HepG2 (cell line): Measurements from ENCODE around the gene RAD21L1. TPM values are rescaled to one million over a fixed set of nuclear protein-coding genes. Genes with fewer than 3 reads are reported as not detected.

Source experiments
- ATAC-seq: fragments of 200-7000 bp; cut with Tn5 transposase; 3 replicates; pipeline ENCODE4 v1.9.1; 2020; ENCODE audit warnings: mild to moderate bottlenecking, moderate library complexity
- BruUV-seq: library from RNA; stranded (reverse); fragments of 400-500 nt; replicated peaks from 2 replicates; lab custom pipeline; 2021; lab: Mats Ljungman, UMichigan
- CTCF ChIA-PET: fragments of 300-600 bp; formaldehyde crosslinking; extraction: SDS; loops from one replicate; lab custom pipeline; 2021; ENCODE audit warnings: low total read pairs, inconsistent platforms, low intra/inter-chr PET ratio; lab: Yijun Ruan, JAX
- POLR2A ChIA-PET: fragments of 350-600 bp; sonication (Branson Sonifier 250); formaldehyde crosslinking; loops from one replicate; lab custom pipeline; 2020; ENCODE audit warnings: antibody characterized with exemption, inconsistent platforms; lab: Yijun Ruan, JAX
- DNase-seq: peaks from one replicate; pipeline ENCODE4 v3.0.0-alpha.2; 2015; ENCODE audit warnings: low spot score
- FAIRE-seq: peaks from 3 replicates; lab custom pipeline; 2011; peaks lifted over from hg19 to GRCh38; lab: Jason Lieb, UNC
- H2AFZ ChIP-seq: one replicate; pipeline ENCODE4 v1.6.1; 2011; ENCODE audit warnings: low read length, inconsistent platforms
- H3K27ac ChIP-seq: fragments of 300-600 bp; 3 replicates; pipeline ENCODE4 v1.8.0; 2011; ENCODE audit warnings: mixed run types, mild to moderate bottlenecking, mixed read lengths, low read length, inconsistent platforms; ENCODE audit not compliant: insufficient read depth; ENCODE audit errors: extremely low read length
- H3K27me3 ChIP-seq, 2 experiments: fragments of 200-600 bp in 1 of 2; 2 replicates in 1 of 2; 3 replicates in 1 of 2; pipeline versions ENCODE4 v1.6.0 to v1.8.0; 2011; ENCODE audit warnings: low read length in 2 of 2, mild to moderate bottlenecking in 2 of 2, moderate library complexity in 2 of 2, inconsistent platforms in 1 of 2; ENCODE audit not compliant: insufficient read depth in 2 of 2, control insufficient read depth in 1 of 2
- H3K36me3 ChIP-seq, 2 experiments: fragments of 200-600 bp in 1 of 2; replicated peaks in 1 of 2; 2 replicates in 1 of 2; 3 replicates in 1 of 2; pipeline versions ENCODE4 v1.5.1 to v1.8.0; 2011; ENCODE audit warnings: low read length in 2 of 2, inconsistent platforms in 1 of 2; ENCODE audit not compliant: insufficient read depth in 2 of 2, control insufficient read depth in 1 of 2
- H3K4me1 ChIP-seq: 2 replicates; pipeline ENCODE4 v1.5.1; 2012; ENCODE audit warnings: low read length, inconsistent platforms; ENCODE audit not compliant: insufficient read depth
- H3K4me2 ChIP-seq: 2 replicates; pipeline ENCODE4 v1.6.0; 2011; ENCODE audit warnings: low read depth, low read length, inconsistent platforms
- H3K4me3 ChIP-seq, 3 experiments: fragments of 200-600 bp in 1 of 3; sonication (generic), shearing (Covaris generic) in 1 of 3; replicated peaks in 1 of 3; 2 replicates each; pipeline ENCODE4 v1.5.1; 2011 to 2016; ENCODE audit warnings: low read length in 3 of 3, inconsistent platforms in 2 of 3, low read depth in 2 of 3, mild to moderate bottlenecking in 2 of 3, control low read depth in 1 of 3, mixed read lengths in 1 of 3; ENCODE audit not compliant: insufficient read depth in 1 of 3
- H3K79me2 ChIP-seq: one replicate; pipeline ENCODE4 v1.6.1; 2011; ENCODE audit warnings: low read length, inconsistent platforms; ENCODE audit not compliant: insufficient read depth
- H3K9ac ChIP-seq: 2 replicates; pipeline ENCODE4 v1.6.0; 2011; ENCODE audit warnings: mild to moderate bottlenecking, low read depth, low read length, inconsistent platforms; ENCODE audit not compliant: insufficient read depth
- H3K9me3 ChIP-seq: 2 replicates; pipeline ENCODE4 v1.5.1; 2012; ENCODE audit warnings: mild to moderate bottlenecking, low read length
- H4K20me1 ChIP-seq: 2 replicates; pipeline ENCODE4 v1.6.0; 2011; ENCODE audit warnings: inconsistent platforms, mild to moderate bottlenecking, low read length, moderate library complexity; ENCODE audit not compliant: insufficient read depth
- FOXJ3 ChIP-seq: sonication (generic); formaldehyde crosslinking; IDR thresholded peaks from 2 replicates; pipeline ENCODE4 v1.4.0; 2020; ENCODE audit warnings: missing genetic modification reagents, mild to moderate bottlenecking, borderline replicate concordance
- GABPB1 ChIP-seq: IDR thresholded peaks from 2 replicates; pipeline ENCODE4 v1.6.1; 2016; ENCODE audit warnings: mild to moderate bottlenecking, missing genetic modification reagents, moderate library complexity, missing compliant biosample characterization
- MXD4 ChIP-seq: IDR thresholded peaks from 2 replicates; pipeline ENCODE4 v1.6.1; 2016; ENCODE audit warnings: mild to moderate bottlenecking, missing biosample characterization, missing genetic modification reagents
- NAIF1 ChIP-seq: sonication (generic); formaldehyde crosslinking; IDR thresholded peaks from 2 replicates; pipeline ENCODE4 v1.5.0; 2020; ENCODE audit warnings: mild to moderate bottlenecking, missing genetic modification reagents, borderline replicate concordance
- PAWR ChIP-seq: sonication (generic); formaldehyde crosslinking; IDR thresholded peaks from 2 replicates; pipeline ENCODE4 v1.4.0; 2020; ENCODE audit warnings: missing genetic modification reagents, mild to moderate bottlenecking, borderline replicate concordance
- POGZ ChIP-seq: sonication (generic); formaldehyde crosslinking; IDR thresholded peaks from 2 replicates; pipeline ENCODE4 v1.4.0; 2020; ENCODE audit warnings: mild to moderate bottlenecking, missing genetic modification reagents
- SRF ChIP-seq: IDR thresholded peaks from 2 replicates; pipeline ENCODE4 v1.6.1; 2011; ENCODE audit warnings: mild to moderate bottlenecking, low read depth, low read length, moderate library complexity
- ZNF205 ChIP-seq: IDR thresholded peaks from 2 replicates; pipeline ENCODE4 v1.6.1; 2018; ENCODE audit warnings: missing biosample characterization, missing genetic modification reagents
- ZNF589 ChIP-seq: sonication (generic); formaldehyde crosslinking; conservative IDR thresholded peaks from 2 replicates; pipeline ENCODE4 v1.8.0; 2022; ENCODE audit warnings: mild to moderate bottlenecking, moderate library complexity, missing genetic modification reagents
- ZNF644 ChIP-seq: IDR thresholded peaks from 2 replicates; pipeline ENCODE4 v1.6.1; 2016; ENCODE audit warnings: low read depth
- ZNF652 ChIP-seq: IDR thresholded peaks from 2 replicates; pipeline ENCODE4 v1.6.1; 2016; ENCODE audit warnings: low read depth, borderline replicate concordance
- ZNF839 ChIP-seq: sonication (generic); formaldehyde crosslinking; IDR thresholded peaks from 2 replicates; pipeline ENCODE4 v1.4.0; 2020; ENCODE audit warnings: missing genetic modification reagents, mild to moderate bottlenecking, borderline replicate concordance
- WGBS: methylation state at CpG from one replicate; pipeline ENCODE4 v1.1.6; 2017; ENCODE audit warnings: low lambda C conversion rate; 5-methylcytosine and 5-hydroxymethylcytosine counted together
- in situ Hi-C: cut with HindIII; loops from 2 replicates; pipeline ENCODE4 v1.10.0; 2017; ENCODE audit warnings: low pct_unique_long_range_greater_than_20kb; ENCODE audit not compliant: extremely low pct_ligation_motif_present
- intact Hi-C: fragments of 100-400 bp; cut with micrococcal nuclease; formaldehyde crosslinking; loops from one replicate; pipeline ENCODE4 v1.10.0; 2022; ENCODE audit not compliant: unreplicated experiment
- polyA plus RNA-seq, 8 experiments: library from polyadenylated mRNA; depleted of rRNA in 3 of 8; stranded (reverse) in 7 of 8; unstranded in 1 of 8; fragments of >200 nt; fragmentation: Illumina TruSeq in 4 of 8; extraction: Trizol in 4 of 8; gene quantifications; 2 replicates each; pipeline versions ENCODE4 v1.2.1 to v1.2.3, GENCODE V29; 2011 to 2016; ENCODE audit warnings: low read depth in 4 of 8, missing spikeins in 1 of 8, mixed read lengths in 1 of 8; ENCODE audit not compliant: insufficient read depth in 1 of 8
- total RNA-seq, 5 experiments: library from RNA; depleted of rRNA; stranded (reverse); fragments of >200 nt; fragmentation: Illumina TruSeq; extraction: Trizol; gene quantifications; 2 replicates each; pipeline ENCODE4 v1.2.3, GENCODE V29; 2016; ENCODE audit warnings: low read depth in 1 of 5
- TF ChIP-seq, protein P1 (sequence below): sonication (generic); formaldehyde crosslinking; conservative IDR thresholded peaks from 2 replicates; pipeline ENCODE4 v1.5.0; 2020; ENCODE audit warnings: missing genetic modification reagents
- TF ChIP-seq, protein P2 (sequence below): sonication (generic); formaldehyde crosslinking; IDR thresholded peaks from 2 replicates; pipeline ENCODE4 v1.8.0; 2022; ENCODE audit warnings: missing genetic modification reagents, mild to moderate bottlenecking, inconsistent platforms, borderline replicate concordance
- TF ChIP-seq, protein P3 (sequence below): IDR thresholded peaks from 2 replicates; pipeline ENCODE4 v1.6.1; 2012; ENCODE audit warnings: low read length, improper control_type of control experiment
- TF ChIP-seq, protein P4 (sequence below): IDR thresholded peaks from 2 replicates; pipeline ENCODE4 v1.6.1; 2016; ENCODE audit warnings: control low read depth

RAD21L1 gene
- total and polyA plus RNA-seq, 2 of the 13 experiments (the other 11 are each of a cell fraction or from before 2014, with no cell fraction given), result not detected

DNA sequence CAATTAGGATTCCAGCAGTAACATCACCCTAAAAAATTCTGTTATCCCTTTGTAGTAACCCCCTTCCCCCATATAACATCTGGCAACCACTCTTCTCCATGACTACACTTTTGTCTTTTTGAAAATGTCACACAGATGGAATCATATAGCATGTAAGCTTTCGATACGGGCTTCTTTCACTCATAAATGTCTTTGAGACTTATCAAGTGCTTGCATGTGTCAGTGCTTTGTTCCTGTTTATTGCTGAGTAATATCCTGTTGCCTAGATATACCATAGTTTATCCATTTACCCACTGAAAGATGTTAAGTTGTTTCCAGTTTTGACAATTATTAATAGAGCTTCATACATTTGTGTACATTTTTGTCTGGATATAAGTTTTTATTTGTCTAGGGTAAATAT is 29.8 kb downstream of the RAD21L1 start (continued):
- TF ChIP-seq, protein P1, sequence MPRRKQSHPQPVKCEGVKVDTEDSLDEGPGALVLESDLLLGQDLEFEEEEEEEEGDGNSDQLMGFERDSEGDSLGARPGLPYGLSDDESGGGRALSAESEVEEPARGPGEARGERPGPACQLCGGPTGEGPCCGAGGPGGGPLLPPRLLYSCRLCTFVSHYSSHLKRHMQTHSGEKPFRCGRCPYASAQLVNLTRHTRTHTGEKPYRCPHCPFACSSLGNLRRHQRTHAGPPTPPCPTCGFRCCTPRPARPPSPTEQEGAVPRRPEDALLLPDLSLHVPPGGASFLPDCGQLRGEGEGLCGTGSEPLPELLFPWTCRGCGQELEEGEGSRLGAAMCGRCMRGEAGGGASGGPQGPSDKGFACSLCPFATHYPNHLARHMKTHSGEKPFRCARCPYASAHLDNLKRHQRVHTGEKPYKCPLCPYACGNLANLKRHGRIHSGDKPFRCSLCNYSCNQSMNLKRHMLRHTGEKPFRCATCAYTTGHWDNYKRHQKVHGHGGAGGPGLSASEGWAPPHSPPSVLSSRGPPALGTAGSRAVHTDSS (CRISPR knock-in tag), result no peak
- TF ChIP-seq POGZ (no peak), ZNF839 (CRISPR knock-in tag) (no peak), MXD4 (no peak), SRF (no peak)

DNA sequence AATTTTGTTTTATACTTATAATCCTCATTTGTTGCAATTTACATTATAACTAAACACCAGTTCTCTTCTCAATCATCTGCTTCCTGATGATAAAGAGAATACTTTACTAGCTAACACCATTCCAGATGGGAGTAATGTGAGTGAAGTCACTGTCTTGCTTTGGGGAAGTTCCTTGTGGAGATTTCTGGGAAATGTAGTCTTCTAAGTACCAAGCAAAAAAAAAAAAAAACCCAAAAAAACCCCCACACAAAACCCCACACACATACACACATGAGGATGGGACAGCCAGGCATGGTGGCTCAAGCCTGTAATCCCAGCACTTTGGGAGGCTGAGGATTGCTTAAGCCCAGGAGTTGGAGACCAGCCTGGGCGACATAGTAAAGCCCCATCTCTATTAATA is 38.0 kb downstream of the RAD21L1 start:
- in situ Hi-C loops (no loop called here), intact Hi-C loops (no loop called here)
- Histone ChIP-seq H3K9ac (no peak overlapping the region), H3K4me2 (no peak overlapping the region), H3K9me3 (no peaks in the 10 kb centered on the region), H3K27me3 (peaks cover 15 to 44% of the 10 kb centered on the region in 2 experiments), H3K4me1 (no peaks in the 10 kb centered on the region; the same call in 1 of the 2 replicates), H3K79me2 (no peaks in the 10 kb centered on the region), H3K27ac (no peak overlapping the region), H2AFZ (no peak overlapping the region), H3K36me3 (no peaks in the 10 kb centered on the region), H4K20me1 (no peaks in the 10 kb centered on the region), H3K4me3 (no peak overlapping the region)
- BruUV-seq, result no TSS peak
- FAIRE-seq (no peak), ATAC-seq (no peak), DNase-seq (no peak)
- CTCF ChIA-PET, result no interaction called here
- POLR2A ChIA-PET, result no interaction called here
- WGBS, result 0% methylated on average over 1 of the region's 1 CpG
- no peak for TF ChIP-seq ZNF589 (CRISPR knock-in tag)
- TF ChIP-seq, protein P2, sequence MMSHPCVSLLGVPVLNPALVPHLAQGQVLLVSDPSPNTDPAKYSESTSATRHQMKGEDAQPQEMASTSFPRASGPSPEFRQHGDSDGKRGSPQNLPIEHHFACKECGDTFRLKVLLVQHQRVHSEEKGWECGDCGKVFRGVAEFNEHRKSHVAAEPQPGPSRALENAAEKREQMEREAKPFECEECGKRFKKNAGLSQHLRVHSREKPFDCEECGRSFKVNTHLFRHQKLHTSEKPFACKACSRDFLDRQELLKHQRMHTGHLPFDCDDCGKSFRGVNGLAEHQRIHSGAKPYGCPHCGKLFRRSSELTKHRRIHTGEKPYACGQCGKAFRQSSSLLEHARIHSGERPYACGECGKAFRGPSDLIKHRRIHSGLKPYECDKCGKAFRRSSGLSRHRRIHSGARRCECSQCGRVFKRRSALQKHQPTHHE (CRISPR knock-in tag), result no peak
- TF ChIP-seq, protein P3, sequence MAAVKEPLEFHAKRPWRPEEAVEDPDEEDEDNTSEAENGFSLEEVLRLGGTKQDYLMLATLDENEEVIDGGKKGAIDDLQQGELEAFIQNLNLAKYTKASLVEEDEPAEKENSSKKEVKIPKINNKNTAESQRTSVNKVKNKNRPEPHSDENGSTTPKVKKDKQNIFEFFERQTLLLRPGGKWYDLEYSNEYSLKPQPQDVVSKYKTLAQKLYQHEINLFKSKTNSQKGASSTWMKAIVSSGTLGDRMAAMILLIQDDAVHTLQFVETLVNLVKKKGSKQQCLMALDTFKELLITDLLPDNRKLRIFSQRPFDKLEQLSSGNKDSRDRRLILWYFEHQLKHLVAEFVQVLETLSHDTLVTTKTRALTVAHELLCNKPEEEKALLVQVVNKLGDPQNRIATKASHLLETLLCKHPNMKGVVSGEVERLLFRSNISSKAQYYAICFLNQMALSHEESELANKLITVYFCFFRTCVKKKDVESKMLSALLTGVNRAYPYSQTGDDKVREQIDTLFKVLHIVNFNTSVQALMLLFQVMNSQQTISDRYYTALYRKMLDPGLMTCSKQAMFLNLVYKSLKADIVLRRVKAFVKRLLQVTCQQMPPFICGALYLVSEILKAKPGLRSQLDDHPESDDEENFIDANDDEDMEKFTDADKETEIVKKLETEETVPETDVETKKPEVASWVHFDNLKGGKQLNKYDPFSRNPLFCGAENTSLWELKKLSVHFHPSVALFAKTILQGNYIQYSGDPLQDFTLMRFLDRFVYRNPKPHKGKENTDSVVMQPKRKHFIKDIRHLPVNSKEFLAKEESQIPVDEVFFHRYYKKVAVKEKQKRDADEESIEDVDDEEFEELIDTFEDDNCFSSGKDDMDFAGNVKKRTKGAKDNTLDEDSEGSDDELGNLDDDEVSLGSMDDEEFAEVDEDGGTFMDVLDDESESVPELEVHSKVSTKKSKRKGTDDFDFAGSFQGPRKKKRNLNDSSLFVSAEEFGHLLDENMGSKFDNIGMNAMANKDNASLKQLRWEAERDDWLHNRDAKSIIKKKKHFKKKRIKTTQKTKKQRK, result no peak
- TF ChIP-seq, protein P4, sequence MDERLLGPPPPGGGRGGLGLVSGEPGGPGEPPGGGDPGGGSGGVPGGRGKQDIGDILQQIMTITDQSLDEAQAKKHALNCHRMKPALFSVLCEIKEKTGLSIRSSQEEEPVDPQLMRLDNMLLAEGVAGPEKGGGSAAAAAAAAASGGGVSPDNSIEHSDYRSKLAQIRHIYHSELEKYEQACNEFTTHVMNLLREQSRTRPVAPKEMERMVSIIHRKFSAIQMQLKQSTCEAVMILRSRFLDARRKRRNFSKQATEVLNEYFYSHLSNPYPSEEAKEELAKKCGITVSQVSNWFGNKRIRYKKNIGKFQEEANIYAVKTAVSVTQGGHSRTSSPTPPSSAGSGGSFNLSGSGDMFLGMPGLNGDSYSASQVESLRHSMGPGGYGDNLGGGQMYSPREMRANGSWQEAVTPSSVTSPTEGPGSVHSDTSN, result no peak
- TF ChIP-seq GABPB1 (CRISPR knock-in tag), result no peak
- TF ChIP-seq NAIF1 (CRISPR knock-in tag), result no peak
- no peak for TF ChIP-seq ZNF644 (CRISPR knock-in tag)
- TF ChIP-seq ZNF205 (CRISPR knock-in tag), result no peak
- TF ChIP-seq ZNF652, result no peak
- no peak for TF ChIP-seq FOXJ3 (CRISPR knock-in tag)
- TF ChIP-seq PAWR, result no peak
